GM23248 (cell line): ENCODE data around the gene MRAS. TPM values are rescaled to one million over a fixed set of nuclear protein-coding genes. Genes with fewer than 3 reads are reported as not detected.

ENCODE experiments used
- DNase-seq: peaks from one replicate; pipeline ENCODE4 v3.0.0-alpha.2; 2015
- H2AFZ ChIP-seq: fragments of 200-600 bp; sonication (generic); 2 replicates; pipeline ENCODE4 v1.6.1; 2016; ENCODE audit warnings: antibody characterized with exemption
- H3F3A ChIP-seq: fragments of 200-600 bp; sonication (generic); 2 replicates; pipeline ENCODE4 v1.6.1; 2016; ENCODE audit warnings: mild to moderate bottlenecking, antibody characterized with exemption, mixed run types; ENCODE audit not compliant: insufficient read depth
- H3K27ac ChIP-seq: fragments of 200-600 bp; sonication (generic); 2 replicates; pipeline ENCODE4 v1.5.1; 2016; ENCODE audit warnings: mild to moderate bottlenecking
- H3K27me3 ChIP-seq: fragments of 200-600 bp; sonication (generic); replicated peaks from 2 replicates; pipeline ENCODE4 v1.6.1; 2016; ENCODE audit warnings: mild to moderate bottlenecking; ENCODE audit not compliant: insufficient read depth
- H3K36me3 ChIP-seq: fragments of 200-600 bp; sonication (generic); 2 replicates; pipeline ENCODE4 v1.6.1; 2016; ENCODE audit warnings: low read depth, mild to moderate bottlenecking
- H3K4me1 ChIP-seq: fragments of 200-600 bp; sonication (generic); 2 replicates; pipeline ENCODE4 v1.6.1; 2016; ENCODE audit warnings: mild to moderate bottlenecking; ENCODE audit not compliant: insufficient read depth
- H3K4me2 ChIP-seq: fragments of 200-600 bp; sonication (generic); one replicate; pipeline ENCODE4 v1.6.1; 2016; ENCODE audit warnings: mild to moderate bottlenecking; ENCODE audit not compliant: unreplicated experiment
- H3K4me3 ChIP-seq: fragments of 200-600 bp; sonication (generic); 2 replicates; pipeline ENCODE4 v1.5.1; 2016; ENCODE audit warnings: mild to moderate bottlenecking
- H3K79me2 ChIP-seq: fragments of 200-600 bp; sonication (generic); 2 replicates; pipeline ENCODE4 v1.6.1; 2016; ENCODE audit warnings: mild to moderate bottlenecking; ENCODE audit not compliant: insufficient read depth
- H3K9ac ChIP-seq: fragments of 200-600 bp; sonication (generic); 2 replicates; pipeline ENCODE4 v1.6.1; 2016; ENCODE audit warnings: mild to moderate bottlenecking
- H3K9me2 ChIP-seq: fragments of 200-600 bp; sonication (generic); 2 replicates; pipeline ENCODE4 v1.6.1; 2016; ENCODE audit warnings: mixed run types, mild to moderate bottlenecking, moderate library complexity; ENCODE audit not compliant: insufficient read depth
- H3K9me3 ChIP-seq: fragments of 200-600 bp; sonication (generic); one replicate; pipeline ENCODE4 v1.6.1; 2017; ENCODE audit warnings: low read depth
- H4K20me1 ChIP-seq: fragments of 200-600 bp; sonication (generic); 2 replicates; pipeline ENCODE4 v1.6.0; 2016; ENCODE audit not compliant: insufficient read depth
- EZH2 ChIP-seq: fragments of 200-600 bp; sonication (generic); IDR thresholded peaks from 2 replicates; pipeline ENCODE4 v1.6.1; 2018; ENCODE audit warnings: antibody characterized with exemption, mild to moderate bottlenecking; ENCODE audit not compliant: insufficient read depth, poor library complexity, severe bottlenecking
- EZH2phosphoT487 ChIP-seq: fragments of 200-600 bp; sonication (generic); IDR thresholded peaks from 2 replicates; pipeline ENCODE4 v1.6.1; 2018; ENCODE audit warnings: antibody characterized with exemption, moderate library complexity, mild to moderate bottlenecking, low read depth; ENCODE audit not compliant: insufficient read depth
- WGBS, 2 experiments: methylation state at CpG; one replicate each; pipeline ENCODE4 v1.1.6; 2015 to 2017; ENCODE audit warnings: low lambda C conversion rate in 2 of 2, low coverage in 1 of 2; ENCODE audit errors: missing lambda C conversion rate in 2 of 2; 5-methylcytosine and 5-hydroxymethylcytosine counted together
- in situ Hi-C: fragments of 300-500 bp; cut with MboI; formaldehyde crosslinking; loops from 2 replicates; pipeline ENCODE4 v1.15.0; 2020
- polyA plus RNA-seq: library from polyadenylated mRNA; unstranded; fragments of >200 nt; fragmentation: Nextera tagmentation; extraction: Ambion mirVana; gene quantifications from 2 replicates; pipeline ENCODE4 v1.2.1, GENCODE V29; 2016
- total RNA-seq: library from RNA; depleted of rRNA; stranded (reverse); fragments of >200 nt; shearing (Covaris generic); gene quantifications from 2 replicates; pipeline ENCODE4 v1.2.3, GENCODE V29; 2014; rRNA removed

The MRAS gene
- total RNA-seq (54.9 and 56.7 TPM in 2 replicates), polyA plus RNA-seq (65.1 and 65.5 TPM in 2 replicates)

GRCh38 chr3:138347960-138348753 lies at the start of gene MRAS:
TSS of gene MRAS (plus strand) at chr3:138348579. CDS start at chr3:138372884, 24,305 bp downstream.
- in situ Hi-C loops, result no loop called here
- H3K79me2 ChIP-seq, result peaks cover 41% of the 10 kb centered on the region
- H4K20me1 ChIP-seq, result no peaks in the 10 kb centered on the region
- peak; percentile 95 for DNase-seq
- H3K27me3 ChIP-seq, result no peaks in the 10 kb centered on the region
- peak within 1 kb of the TSS; percentile 90 for H3K4me2 ChIP-seq
- H3F3A ChIP-seq, result no peaks in the 10 kb centered on the region
- peak within 1 kb of the TSS; percentile 93 for H2AFZ ChIP-seq
- WGBS, 2 experiments, result 1 to 2% methylated on average over 73 to 74 of the region's 93 CpGs
- H3K9me2 ChIP-seq, result no peaks in the 10 kb centered on the region
- peak within 1 kb of the TSS; percentile 79 for H3K4me3 ChIP-seq
- no peak for TF ChIP-seq EZH2phosphoT487
- TF ChIP-seq EZH2, result no peak
- H3K4me1 ChIP-seq, result peaks cover 20% of the 10 kb centered on the region
- H3K9ac ChIP-seq, result peak within 1 kb of the TSS; percentile 89
- no peaks in the 10 kb centered on the region for H3K9me3 ChIP-seq
- H3K27ac ChIP-seq, result peak within 1 kb of the TSS; percentile 83
- H3K36me3 ChIP-seq, result no peaks in the 10 kb centered on the region

- Histone ChIP-seq H3K4me2 (no peak overlapping the region), H3K27me3 (no peaks in the 10 kb centered on the region), H3K36me3 (peaks cover 4% of the 10 kb centered on the region; the same call in 1 of the 2 replicates), H3K9me2 (no peaks in the 10 kb centered on the region), H3K9ac (no peak overlapping the region), H2AFZ (no peak overlapping the region), H3K4me1 (no peaks in the 10 kb centered on the region), H4K20me1 (no peaks in the 10 kb centered on the region), H3K27ac (no peak overlapping the region), H3K79me2 (no peaks in the 10 kb centered on the region), H3F3A (no peaks in the 10 kb centered on the region), H3K4me3 (no peak overlapping the region), H3K9me3 (no peaks in the 10 kb centered on the region)
- DNase-seq, result no peak
- in situ Hi-C loops, result no loop called here
- TF ChIP-seq EZH2 (no peak), EZH2phosphoT487 (no peak)
- 8 to 15% methylated on average over 2 of the region's 2 CpGs for WGBS, 2 experiments
Measured at GRCh38 chr3:138300647-138301046, 47.7 kb upstream of the MRAS start.

- no peak overlapping the region for H3K9ac ChIP-seq
- no peak overlapping the region for H3K27ac ChIP-seq
- H3K4me3 ChIP-seq, result no peak overlapping the region
- in situ Hi-C loops, result no loop called here
- H3K4me2 ChIP-seq, result no peak overlapping the region
- no peaks in the 10 kb centered on the region for H4K20me1 ChIP-seq
- WGBS, 2 experiments, result 49 to 53% methylated on average over 6 of the region's 6 CpGs
- no peak overlapping the region for H2AFZ ChIP-seq
- TF ChIP-seq EZH2 (no peak), EZH2phosphoT487 (no peak)
- no peaks in the 10 kb centered on the region for H3K79me2 ChIP-seq
- no peaks in the 10 kb centered on the region for H3K9me2 ChIP-seq
- H3K36me3 ChIP-seq, result no peaks in the 10 kb centered on the region
- DNase-seq, result no peak
- H3F3A ChIP-seq, result no peaks in the 10 kb centered on the region
- H3K9me3 ChIP-seq, result no peaks in the 10 kb centered on the region
- H3K27me3 ChIP-seq, result no peaks in the 10 kb centered on the region
- no peaks in the 10 kb centered on the region for H3K4me1 ChIP-seq
Measured at GRCh38 chr3:138303474-138303873, 44.9 kb upstream of the MRAS start.

- DNase-seq, result no peak
- Histone ChIP-seq H3K4me3 (no peak overlapping the region), H4K20me1 (no peaks in the 10 kb centered on the region), H3K4me2 (no peak overlapping the region), H3K36me3 (no peaks in the 10 kb centered on the region), H3F3A (no peaks in the 10 kb centered on the region), H3K9ac (no peak overlapping the region), H3K4me1 (no peaks in the 10 kb centered on the region), H3K9me3 (no peaks in the 10 kb centered on the region), H3K9me2 (no peaks in the 10 kb centered on the region), H3K27me3 (peaks cover 4% of the 10 kb centered on the region; the same call in 1 of the 2 replicates), H3K79me2 (no peaks in the 10 kb centered on the region), H2AFZ (no peak overlapping the region), H3K27ac (no peak overlapping the region)
- 68 to 73% methylated on average over 5 of the region's 5 CpGs for WGBS, 2 experiments
- in situ Hi-C loops, result no loop called here
- TF ChIP-seq EZH2 (no peak), EZH2phosphoT487 (no peak)
Measured at GRCh38 chr3:138307899-138308298, 40.5 kb upstream of the MRAS start.
